Stimulated activated CD4-positive, alpha-beta T cell treated with anti-CD3 and anti-CD28 coated beads, Interleukin-15, amount 100 ng/mL, for 48 hours (primary cell): Measurements from ENCODE around the gene ZNF432.
"Not testable (repeated sequence)": the region's sequence is repeated elsewhere in the genome, so short reads cannot be mapped to it uniquely, and the experiment has no call there.

Experiments
- DNase-seq, 2 donors: peaks; one replicate each; pipeline ENCODE4 v3.0.0-alpha.2; 2020; ENCODE audit warnings: low read depth in 2 of 2

ZNF432 gene

DNA sequence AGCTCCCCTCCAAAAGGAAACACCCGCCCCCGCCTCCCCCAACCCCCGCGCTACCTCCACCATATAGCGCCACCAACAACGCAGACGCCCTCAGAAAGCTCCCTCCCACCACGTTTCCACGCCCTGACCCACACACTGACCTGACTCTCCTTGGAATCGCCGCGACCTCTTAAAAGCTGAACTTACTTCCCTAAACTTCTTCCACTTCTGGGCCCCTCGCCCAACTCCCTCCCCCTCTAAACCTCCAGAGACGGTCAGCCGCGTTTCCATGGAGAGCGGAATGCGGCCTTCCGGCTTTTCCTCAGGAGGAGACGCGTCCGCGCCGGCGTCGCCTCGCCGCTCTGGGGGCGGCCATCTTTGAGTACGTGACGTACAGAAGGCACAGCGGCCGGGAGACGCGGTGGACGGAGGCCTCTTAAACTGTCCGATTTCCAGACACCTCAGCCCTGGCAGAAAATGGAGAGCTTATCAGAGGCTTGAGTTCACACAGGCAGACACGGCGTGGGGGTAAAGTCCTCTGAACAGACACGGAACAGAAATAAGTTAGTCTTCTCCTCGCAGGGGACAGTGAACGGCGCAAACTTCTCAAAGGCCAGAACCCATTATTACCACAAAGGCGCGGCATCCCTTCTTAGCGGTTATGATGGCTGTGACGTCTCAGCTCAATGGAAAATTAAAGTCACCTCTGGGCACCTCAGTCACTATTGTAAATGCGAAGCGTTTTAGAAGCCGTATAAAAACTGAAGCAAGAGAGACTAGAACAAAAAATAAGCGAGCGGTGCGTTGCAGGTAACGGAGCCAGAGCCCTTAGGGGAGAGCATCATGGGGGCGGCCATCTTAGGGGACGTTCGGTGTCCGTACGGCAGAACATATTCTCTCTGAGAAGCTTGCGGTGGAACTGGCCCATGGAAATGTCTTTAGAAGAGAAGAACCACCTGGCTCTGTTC, at the start of gene ZNF432:
TSS of gene ZNF432 (minus strand) at position 284 of the 947 bp plus-strand sequence. CDS start 1,970 bp downstream, outside the sequence.
- peak; percentile 68 to 75 for DNase-seq

DNA sequence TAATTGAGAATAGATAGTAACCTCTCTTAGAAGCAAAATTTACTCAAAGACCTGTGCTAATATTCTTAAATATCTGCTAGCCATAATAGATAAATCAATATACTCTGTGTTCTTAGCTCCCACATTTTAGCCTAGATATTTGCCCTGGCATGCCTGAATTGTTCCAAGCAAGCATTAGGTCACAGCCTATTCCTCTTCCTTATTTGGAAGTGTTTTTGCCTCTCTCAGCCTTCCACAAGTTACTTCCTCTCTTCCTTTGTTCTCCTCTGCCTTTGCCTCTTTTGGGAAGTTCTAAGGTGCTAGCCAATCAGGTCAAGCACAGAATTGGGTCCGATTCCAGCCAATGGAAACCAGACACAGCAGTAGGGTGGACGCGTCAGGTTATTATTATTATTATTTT, 47.8 kb upstream of the ZNF432 start:
- DNase-seq = not testable (repeated sequence)

DNA sequence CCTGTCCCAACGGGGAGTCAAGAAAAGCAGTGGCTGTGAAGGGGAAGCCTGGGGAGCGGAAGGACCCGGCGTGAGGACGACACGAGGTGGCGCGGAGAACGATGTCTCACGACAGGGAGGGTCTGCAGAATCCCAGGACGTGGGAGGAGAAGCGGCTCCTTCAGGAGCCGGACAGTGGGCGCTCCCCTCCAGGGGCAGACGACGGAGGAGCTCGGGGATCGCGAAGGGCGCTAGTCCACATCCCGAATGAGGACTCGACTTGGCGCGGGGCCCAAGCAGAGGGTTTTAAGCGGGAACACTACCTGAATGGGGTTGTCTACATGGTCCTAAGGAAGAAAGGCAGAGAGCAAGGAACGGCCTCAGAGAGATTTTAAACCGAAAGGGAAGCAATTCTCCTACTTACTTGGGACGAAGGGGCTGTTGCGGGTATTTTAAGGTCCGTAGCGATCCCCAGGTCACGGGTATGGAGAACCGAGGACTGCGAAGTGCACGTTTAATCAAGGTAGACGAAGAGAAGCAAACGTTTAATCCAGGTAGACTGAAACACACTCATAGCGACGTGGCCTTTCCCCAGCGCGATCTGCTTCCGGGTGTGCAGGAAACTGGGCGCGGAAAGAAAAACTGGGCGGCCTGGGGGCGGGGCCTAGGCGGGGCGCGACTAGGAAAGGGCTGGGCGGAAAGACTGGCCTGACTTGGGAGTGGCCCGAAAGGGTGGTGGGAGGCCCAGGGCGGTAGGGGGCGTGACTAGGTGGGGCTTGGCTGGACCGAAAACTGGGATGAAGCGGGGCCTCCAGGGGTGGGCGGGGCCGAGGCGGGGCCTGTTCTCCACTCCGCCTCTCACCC, 46.8 kb upstream of the ZNF432 start, which contains the start of gene ZNF841:
TSS of gene ZNF841 (minus strand) at position 594 of the 843 bp plus-strand sequence. CDS start 10,964 bp downstream, outside the sequence.
- DNase-seq = peak; percentile 80 to 88

DNA sequence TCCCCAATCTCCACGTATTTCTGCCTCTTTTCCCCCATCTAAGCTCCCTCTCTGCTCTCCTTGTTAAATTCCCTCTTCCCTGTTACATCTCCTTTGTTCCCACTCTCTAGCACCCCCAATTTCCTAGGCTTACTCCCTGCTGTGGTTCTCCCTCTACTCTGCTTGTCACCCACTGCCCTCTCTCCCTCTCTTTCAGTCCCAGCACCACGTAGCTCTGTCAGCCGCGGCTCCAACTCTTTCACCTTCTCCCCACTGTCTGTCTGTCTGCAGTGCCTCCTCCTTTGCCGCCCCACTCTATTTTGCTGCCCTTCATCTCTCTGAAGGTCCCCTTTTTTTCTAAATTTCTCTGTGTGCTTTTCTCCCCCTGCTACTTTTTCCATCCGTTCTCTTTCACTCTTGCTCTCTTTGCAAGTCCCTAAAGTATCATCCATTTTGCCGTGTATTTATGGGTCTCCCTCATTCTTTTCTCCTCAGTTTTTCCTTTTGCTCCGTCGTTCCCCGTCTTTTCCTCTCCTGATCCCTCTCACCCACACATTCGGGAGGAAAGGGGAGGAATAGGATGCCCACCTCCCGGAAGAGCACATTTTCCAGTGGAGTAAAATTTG, 46.0 kb upstream of the ZNF432 start:
- no peak for DNase-seq

DNA sequence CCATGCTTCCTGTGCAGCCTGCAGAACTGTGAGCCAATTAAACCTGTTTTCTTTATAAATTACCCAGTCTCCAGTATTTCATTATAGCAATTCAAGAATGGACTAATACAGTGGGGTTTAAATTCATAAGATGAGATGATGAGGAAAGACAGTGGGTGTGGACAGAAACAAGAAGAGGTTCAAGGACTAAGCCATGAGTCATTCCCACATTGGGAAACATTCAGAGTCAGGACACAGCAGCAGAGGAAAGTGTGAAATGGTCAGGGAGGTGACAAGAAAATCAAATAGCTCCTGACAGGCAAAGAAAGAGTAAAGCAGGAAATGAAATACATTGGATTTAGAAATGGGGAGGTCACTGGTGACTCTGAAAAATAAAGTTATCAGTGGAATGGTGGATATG, 37.8 kb upstream of the ZNF432 start:
- no peak for DNase-seq

DNA sequence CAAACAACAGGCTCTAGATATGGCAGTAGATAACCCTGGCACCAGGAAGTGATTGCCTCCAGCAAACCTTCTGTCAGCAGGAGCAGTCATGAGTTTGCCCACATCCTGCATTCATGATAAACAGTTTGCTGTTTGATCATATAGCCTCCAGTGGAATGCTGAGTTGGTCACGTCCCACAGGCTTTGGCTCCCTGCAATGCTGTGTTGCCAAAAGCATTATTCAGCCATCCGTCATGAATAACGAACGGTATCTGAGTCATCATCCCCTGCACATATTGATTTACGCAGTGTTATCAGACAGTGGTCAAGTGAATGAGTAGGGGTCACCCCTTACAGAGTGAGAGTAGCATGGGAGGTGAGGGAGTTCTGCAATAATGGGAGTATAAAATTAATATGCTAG, 21.9 kb upstream of the ZNF432 start:
- no peak for DNase-seq

DNA sequence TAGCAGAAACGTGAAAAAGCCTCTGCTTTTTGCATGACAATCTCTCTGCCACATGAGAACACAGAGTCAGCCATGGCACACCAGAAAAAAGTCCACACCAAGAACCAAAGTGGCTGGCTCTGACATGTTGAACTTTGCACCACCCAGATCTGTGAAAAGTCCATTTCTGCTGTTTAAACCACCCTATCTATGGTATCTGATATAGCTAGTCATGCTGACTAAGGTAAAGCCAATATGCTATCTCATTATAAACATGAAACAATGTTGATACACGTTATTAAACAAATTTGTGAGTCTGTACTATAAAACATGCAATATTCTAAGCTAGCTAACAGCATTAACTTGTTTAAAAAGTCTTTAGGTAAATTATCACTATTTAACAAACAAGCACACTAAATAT, 21.0 kb upstream of the ZNF432 start:
- DNase-seq = no peak

DNA sequence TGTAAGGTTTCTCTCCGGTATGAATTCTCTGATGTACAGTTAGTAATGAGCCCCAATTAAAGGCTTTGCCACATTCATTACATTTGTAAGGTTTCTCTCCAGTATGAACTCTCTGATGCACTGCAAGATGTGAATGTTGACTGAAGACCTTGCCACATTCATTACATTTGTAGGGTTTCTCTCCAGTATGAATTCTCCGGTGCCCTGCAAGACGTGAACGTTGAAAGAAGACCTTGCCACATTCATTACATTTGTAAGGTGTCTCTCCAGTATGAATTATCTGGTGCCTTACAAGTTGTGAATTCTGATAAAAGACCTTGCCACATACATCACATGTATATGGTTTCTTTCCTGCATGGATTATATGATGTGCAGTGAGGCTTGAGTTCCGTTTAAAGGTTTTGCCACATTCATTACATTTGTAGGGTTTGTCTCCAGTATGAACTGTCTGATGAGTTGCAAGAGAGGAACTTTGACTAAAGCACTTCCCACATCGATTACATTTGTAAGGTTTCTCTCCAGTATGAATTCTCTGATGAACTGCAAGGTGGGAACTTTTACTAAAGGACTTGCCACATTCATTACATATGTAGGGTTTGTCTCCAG, 17.7 kb upstream of the ZNF432 start:
- no peak for DNase-seq

DNA sequence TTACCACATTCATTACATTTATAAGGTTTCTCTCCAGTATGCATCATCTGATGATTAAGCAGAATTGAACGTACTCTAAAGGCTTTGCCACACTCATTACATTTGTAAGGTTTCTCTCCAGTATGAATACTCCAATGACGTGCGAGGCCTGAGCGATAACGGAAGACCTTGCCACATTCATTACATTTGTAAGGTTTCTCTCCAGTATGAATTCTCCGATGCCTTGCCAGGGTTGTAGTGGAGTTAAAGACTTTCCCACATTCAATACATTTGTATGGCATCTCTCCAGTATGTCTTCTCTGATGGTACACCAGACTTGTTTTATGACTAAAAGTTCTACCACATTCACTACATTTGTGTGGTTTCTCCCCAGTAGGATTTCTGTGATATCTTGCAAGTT, 16.8 kb upstream of the ZNF432 start:
- DNase-seq = no peak

DNA sequence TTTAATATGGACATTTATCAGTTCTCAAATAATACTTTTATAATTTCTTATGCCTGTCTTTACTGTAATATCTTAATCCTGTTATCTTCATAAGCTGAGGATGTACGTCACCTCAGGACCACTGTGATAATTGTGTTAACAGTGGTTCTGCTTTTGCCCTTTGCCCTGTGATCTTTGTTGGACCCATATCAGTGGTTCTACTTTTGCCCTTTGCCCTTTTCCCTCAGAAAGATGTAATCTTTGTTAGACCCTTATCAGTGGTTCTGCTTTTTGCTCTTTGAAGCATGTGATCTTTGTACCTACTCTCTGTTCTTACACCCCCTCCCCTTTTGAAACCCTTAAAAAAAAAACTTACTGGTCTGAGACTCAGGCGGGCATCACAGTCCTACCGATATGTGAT, 7.8 kb upstream of the ZNF432 start:
- not testable (repeated sequence) for DNase-seq

DNA sequence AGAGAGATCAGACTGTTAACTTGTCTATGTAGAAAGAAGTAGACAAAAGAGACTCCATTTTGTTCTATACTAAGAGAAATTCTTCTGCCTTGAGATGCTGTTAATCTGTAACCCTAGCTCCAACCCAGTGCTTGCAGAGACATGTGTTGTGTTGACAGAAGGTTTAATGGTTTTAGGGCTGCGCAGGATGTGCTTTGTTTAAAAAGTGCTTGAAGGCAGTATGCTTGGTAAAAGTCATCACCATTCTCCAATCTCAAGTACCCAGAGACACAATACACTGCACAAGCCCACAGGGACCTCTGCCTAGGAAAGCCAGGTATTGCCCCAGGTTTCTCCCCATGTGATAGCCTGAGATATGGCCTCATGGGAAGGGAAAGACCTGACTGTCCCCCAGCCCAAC, 3.1 kb upstream of the ZNF432 start:
- not testable (repeated sequence) for DNase-seq

DNA sequence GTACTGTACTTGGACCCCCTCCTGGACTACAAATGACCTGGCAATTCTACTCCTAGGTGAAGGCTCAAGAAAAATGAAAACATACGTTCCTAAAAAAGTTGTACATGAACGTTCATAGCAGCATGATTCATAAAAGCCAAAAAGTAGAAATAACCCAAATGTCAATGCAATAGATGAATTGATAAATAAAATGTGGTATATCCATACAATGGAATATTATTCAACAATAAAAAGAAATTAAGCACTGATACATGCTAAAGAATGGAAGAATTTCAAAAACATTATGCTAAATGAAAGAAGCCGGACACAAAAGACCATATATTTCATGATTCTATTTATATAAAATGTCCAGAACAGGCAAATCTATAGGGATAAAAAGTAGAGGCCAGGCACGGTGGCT, 9.5 kb downstream of the ZNF432 start:
- no peak for DNase-seq

DNA sequence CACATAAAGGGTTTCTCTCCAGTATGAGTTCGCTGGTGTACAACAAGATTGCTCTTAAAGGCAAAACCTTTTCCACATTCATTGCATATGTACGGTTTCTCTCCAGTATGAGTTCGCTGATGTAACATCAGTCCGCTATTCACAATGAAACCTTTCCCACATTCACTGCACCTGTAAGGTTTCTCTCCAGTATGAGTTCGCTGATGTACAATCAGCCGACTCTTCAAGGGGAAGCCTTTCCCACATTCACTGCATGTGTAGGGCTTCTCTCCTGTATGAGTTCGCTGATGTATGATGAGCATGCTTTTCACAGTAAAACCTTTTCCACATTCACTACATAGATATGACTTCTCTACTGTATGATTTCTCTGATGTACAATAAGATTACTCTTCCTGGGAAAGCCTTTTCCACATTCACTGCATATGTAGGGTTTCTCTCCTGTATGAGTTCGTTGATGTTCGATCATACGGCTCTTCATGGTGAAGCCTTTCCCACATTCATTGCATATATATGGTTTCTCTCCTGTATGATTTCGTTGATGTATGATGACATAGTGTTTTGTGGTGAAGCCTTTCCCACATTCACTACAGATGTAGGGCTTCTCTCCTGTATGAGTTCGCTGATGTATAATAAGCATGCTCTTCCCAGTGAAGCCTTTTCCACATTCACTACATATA, 14.4 kb downstream of the ZNF432 start:
- no peak for DNase-seq

DNA sequence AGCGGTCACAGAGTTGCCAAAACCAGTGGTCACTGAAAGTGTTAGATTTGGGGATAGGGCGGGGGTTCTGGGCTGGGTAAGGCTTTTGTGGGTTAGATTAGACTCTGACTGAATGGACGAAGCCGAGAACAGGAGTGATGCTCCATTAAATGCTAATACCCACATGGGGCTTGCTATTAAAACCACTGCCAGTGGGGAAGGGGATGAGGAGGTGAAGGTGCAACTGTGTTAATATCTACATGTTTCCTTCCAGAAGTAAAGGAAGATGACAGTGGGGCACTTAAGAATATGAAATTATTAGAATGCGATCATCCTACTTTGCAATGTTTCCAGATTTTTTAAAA, 19.9 kb downstream of the ZNF432 start:
- no peak for DNase-seq

DNA sequence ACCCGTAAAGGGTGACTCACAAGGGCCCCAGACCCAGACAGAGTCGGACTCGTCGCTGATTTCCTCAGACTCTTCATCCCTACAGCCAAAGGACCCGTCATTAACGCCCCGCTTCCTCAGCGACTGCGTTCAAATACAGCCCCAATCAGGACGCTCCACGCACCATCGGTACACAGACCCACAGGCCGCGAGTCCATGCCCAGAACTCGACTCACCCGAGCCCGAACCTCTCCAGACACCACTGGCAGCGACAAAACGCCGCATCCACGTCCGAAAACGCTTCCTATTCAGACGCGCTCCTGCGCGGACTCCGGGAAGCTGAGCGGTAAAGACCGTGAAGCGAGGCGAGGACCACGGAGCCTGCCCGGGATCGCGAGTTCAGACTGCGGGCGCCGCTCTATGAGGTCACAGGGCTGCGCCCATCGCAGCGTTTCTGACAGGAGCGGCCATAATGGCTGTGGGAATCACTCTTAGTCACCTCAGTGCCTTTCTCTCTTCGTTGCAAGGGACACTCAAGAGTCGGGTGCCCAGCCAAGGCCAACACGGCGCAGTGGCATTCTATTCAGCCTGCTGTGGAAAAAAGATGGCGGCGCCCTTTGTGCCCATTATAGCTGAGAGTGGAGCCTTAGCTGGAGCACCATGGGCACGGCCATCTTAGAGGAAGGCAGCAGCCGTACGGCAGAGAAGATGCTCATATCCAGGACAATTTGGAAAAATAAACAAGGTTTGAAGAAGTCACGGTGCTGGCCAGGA, 20.4 kb downstream of the ZNF432 start, which contains the start of gene ZNF614:
TSS of gene ZNF614 (minus strand) at position 353 of the 753 bp plus-strand sequence. CDS start 2,634 bp downstream, outside the sequence.
- DNase-seq = peak; percentile 74 to 79

DNA sequence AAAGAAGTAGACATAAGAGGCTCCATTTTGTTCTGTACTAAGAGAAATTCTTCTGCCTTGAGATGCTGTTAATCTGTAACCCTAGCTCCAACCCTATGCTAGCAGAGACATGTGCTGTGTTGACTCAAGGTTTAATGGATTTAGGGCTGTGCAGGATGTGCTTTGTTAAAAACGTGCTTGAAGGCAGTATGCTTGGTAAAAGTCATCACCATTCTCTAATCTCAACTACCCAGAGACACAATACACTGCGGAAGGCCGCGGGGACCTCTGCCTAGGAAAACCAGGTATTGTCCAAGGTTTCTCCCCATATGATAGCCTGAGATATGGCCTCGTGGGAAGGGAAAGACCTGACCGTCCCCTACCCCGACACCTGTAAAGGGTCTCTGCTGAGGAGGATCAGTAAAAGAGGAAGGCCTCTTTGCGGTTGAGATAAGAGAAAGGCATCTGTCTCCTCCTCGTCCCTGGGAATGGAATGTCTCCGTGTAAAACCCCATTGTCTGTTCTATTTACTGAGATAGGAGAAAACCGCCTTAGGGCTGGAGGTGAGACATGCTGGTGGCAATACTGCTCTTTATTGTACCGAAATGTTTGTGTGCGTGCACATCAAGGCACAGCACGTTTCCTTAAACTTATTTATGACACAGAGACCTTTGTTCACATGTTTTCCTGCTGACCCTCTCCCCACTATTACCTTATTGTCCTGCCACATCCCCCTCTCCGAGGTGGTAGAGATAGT, 22.2 kb downstream of the ZNF432 start:
- DNase-seq = not testable (repeated sequence)

DNA sequence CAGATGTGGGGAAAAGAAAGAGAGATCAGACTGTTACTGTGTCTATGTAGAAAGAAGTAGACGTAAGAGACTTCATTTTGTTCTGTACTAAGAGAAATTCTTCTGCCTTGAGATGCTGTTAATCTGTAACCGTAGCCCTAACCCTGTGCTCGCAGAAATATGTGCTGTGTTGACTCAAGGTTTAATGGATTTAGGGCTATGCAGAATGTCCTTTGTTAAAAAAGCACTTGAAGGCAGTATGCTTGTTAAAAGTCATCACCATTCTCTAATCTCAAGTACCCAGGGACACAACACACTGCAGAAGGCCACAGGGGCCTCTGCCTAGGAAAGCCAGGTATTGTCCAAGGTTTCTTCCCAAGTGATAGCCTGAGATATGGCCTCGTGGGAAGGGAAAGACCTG, 24.2 kb downstream of the ZNF432 start:
- DNase-seq = not testable (repeated sequence)

DNA sequence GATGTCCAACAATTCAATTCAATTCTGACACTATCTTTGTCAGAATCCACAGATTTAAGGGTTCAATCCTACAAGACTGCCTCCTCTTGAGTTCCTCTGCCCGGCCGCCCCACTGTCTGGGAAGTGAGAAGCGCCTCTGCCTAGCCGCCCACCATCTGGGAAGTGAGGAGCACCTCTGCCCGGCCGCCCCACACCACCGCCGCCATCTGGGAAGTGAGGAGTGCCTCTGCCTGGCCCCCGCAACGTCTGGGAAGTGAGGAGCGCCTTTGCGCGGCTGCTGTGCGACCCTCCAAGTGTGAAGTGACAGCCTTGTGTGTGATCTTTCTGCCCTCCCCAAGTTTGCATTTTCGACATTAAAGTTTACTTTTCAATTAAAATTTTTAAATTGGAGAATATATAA, 26.4 kb downstream of the ZNF432 start:
- no peak for DNase-seq

DNA sequence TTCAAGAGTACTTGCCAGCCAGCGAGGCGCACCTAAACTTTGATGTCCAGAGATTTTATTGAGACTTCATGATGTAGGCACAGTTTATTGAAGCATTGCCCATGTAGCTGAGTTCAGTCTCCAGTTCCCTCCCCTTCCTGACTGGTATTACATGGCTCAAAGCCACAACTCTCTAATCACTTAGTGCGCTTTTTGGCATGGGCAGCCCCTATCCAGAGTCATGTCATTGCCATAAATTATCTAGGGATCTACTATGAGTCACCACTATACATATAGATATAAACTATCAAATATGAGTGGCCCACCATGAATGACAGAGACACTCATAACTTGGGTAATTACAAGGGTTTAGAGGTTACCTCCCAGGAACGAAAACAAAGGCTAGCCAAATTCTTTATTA, 28.1 kb downstream of the ZNF432 start:
- DNase-seq = no peak

DNA sequence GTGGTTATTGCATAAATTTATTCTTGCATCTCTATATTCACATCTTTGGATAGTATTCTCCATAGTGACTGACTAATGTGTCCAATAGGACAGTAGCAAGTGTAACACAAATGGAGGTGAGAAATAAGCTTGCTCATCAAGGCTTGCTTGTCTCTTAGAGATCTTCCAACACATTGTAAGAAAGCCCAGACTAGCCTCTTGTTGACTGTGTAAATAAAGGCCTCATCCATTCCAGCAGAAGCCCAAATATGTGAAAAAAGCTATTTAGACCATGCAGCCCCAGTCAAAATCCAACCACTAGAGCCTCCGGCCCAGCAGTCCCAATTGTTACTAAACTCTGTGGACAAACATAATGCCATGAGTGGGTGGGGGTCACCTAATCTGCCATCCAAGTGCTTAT, 38.0 kb downstream of the ZNF432 start:
- no peak for DNase-seq
